ENCODE measurements around the gene C1QTNF9. TPM values are rescaled to one million over a fixed set of nuclear protein-coding genes. Genes with fewer than 3 reads are reported as not detected.
"Not testable (repeated sequence)": the region's sequence is repeated elsewhere in the genome, so short reads cannot be mapped to it uniquely, and the experiment has no call there.

The C1QTNF9 gene
- total and polyA plus RNA-seq, 9 of the 15 experiments (the other 6 are each of a cell fraction or from before 2014, with no cell fraction given): not detected

DNA sequence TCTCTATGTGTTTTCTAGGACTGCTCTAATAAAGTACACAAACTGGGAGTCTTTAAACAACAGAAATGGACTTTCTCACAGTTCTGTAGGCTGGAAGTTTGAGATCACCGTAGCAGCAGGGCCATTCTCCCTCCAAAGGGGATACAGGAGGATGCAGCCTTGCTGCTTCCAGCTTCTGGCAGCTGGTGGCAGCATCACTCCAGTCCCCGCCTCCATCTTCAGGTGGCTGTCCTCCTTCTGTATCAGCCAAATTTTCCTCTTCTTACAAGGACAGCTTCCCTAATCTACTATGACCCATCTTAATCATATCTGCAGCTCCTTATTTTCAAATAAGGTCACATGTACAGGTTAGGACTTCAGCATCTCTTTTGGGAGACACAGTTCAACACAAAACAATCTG is 13.1 kb downstream of the C1QTNF9 start:
- H4K20me1 ChIP-seq (replicated peaks; ENCODE audit: control insufficient read depth, insufficient read depth, low read length); intact Hi-C loops (cut with micrococcal nuclease); DNase-seq (ENCODE audit: extremely low read depth in 1 of 4, low spot score in 3 of 4); H3K4me3 ChIP-seq; CTCF ChIA-PET (ENCODE audit: low intra/inter-chr PET ratio); H3K4me2 ChIP-seq (ENCODE audit: insufficient read depth, low read length); H3K9me3 ChIP-seq (replicated peaks; ENCODE audit: control insufficient read depth, insufficient read depth, low read depth, low read length); H3K79me2 ChIP-seq (ENCODE audit: control insufficient read depth, insufficient read depth, low read length); H3K9me1 ChIP-seq (ENCODE audit: control insufficient read depth, insufficient read depth, low read length); H3K27me3 ChIP-seq (ENCODE audit: control insufficient read depth in 2 of 2, insufficient read depth in 2 of 2, low read length in 2 of 2); H3K4me1 ChIP-seq (replicated peaks in 1 of 2; ENCODE audit: control insufficient read depth in 2 of 2, insufficient read depth in 2 of 2, low read length in 2 of 2); BruUV-seq (replicated peaks); H2AFZ ChIP-seq (ENCODE audit: low read depth, low read length); in situ Hi-C loops (cut with MboI); H3K27ac ChIP-seq (ENCODE audit: extremely low read depth, low read depth, low read length); H3K9ac ChIP-seq (ENCODE audit: insufficient read depth in 1 of 2, low read depth in 2 of 2, low read length in 2 of 2); H3K36me3 ChIP-seq (ENCODE audit: control insufficient read depth, insufficient read depth, low read length): not testable (repeated sequence)
- ATAC-seq (peak; percentile 77), FAIRE-seq (peak; percentile 54)
- no CpG with 5 or more reads among the region's 2 CpGs for WGBS (ENCODE audit: insufficient coverage, low coverage, missing lambda C conversion rate)
- peak in 1 of 2 experiments; percentile 38; a peak in 2 of 4 replicates for TF ChIP-seq RAD21 (CRISPR knock-in tag; conservative IDR thresholded peaks at IDR 0.05 in 1 of 2, IDR thresholded peaks at IDR 0.05 in 1 of 2)
- TF ChIP-seq, protein P1, sequence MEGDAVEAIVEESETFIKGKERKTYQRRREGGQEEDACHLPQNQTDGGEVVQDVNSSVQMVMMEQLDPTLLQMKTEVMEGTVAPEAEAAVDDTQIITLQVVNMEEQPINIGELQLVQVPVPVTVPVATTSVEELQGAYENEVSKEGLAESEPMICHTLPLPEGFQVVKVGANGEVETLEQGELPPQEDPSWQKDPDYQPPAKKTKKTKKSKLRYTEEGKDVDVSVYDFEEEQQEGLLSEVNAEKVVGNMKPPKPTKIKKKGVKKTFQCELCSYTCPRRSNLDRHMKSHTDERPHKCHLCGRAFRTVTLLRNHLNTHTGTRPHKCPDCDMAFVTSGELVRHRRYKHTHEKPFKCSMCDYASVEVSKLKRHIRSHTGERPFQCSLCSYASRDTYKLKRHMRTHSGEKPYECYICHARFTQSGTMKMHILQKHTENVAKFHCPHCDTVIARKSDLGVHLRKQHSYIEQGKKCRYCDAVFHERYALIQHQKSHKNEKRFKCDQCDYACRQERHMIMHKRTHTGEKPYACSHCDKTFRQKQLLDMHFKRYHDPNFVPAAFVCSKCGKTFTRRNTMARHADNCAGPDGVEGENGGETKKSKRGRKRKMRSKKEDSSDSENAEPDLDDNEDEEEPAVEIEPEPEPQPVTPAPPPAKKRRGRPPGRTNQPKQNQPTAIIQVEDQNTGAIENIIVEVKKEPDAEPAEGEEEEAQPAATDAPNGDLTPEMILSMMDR (IDR thresholded peaks at IDR 0.05 in 2 of 3, conservative IDR thresholded peaks at IDR 0.05 in 1 of 3; ENCODE audit: insufficient read depth in 2 of 3, low read depth in 1 of 3, low read length in 3 of 3): peak; percentile 2 to 33 (median 29); a peak in 2 of 6 replicates
- POLR2A ChIA-PET: interaction anchor here (0.6 kb wide), 1 partner anchor 386 kb away, joined by 3 read pairs; no protein-coding TSS in a partner anchor
